Fibroblast of pulmonary artery (primary cell): ENCODE results near the gene ME1.

Experiments
- DNase-seq: peaks from one replicate; pipeline ENCODE4 v3.0.0-alpha.2; 2010; ENCODE audit warnings: low read depth
- H3K4me3 ChIP-seq: replicated peaks from 2 replicates; pipeline ENCODE4 v1.5.1; 2011; ENCODE audit warnings: low read depth, mild to moderate bottlenecking, control low read depth, low read length, moderate library complexity
- CTCF ChIP-seq: IDR thresholded peaks from 2 replicates; pipeline ENCODE4 v1.5.1; 2011; ENCODE audit warnings: mild to moderate bottlenecking, control low read depth, low read length, inconsistent platforms; ENCODE audit errors: missing control alignments

ME1 gene

DNA sequence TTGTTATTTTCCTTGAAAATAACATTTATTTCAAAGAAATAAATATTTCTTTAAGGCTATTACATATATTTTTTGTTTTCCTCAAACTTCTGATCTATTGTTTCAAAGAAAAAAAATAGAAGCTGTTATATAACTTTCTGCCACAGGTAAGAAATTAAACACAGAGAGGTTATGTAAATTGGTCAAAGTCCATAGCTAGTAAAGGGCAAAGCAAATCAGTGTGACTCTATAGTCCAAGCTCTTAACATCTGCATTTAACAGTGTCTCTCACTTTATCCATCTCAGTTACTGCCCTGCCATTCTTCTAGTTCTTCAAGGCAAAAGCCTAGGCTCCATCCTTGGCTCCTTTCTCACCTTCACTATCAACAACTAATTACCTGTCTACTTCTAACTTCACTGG, 180.6 kb downstream of the ME1 start:
- TF ChIP-seq CTCF: no peak
- DNase-seq: no peak
- no peak overlapping the region for H3K4me3 ChIP-seq

- no peak for DNase-seq
- no peak overlapping the region for H3K4me3 ChIP-seq
- TF ChIP-seq CTCF: no peak
Measured at GRCh38 chr6:83247471-83247870, 183.4 kb downstream of the ME1 start.

- no peak overlapping the region for H3K4me3 ChIP-seq
- peak; percentile 59 for DNase-seq
- no peak for TF ChIP-seq CTCF
Measured at GRCh38 chr6:83231146-83231545, 199.7 kb downstream of the ME1 start.

DNA sequence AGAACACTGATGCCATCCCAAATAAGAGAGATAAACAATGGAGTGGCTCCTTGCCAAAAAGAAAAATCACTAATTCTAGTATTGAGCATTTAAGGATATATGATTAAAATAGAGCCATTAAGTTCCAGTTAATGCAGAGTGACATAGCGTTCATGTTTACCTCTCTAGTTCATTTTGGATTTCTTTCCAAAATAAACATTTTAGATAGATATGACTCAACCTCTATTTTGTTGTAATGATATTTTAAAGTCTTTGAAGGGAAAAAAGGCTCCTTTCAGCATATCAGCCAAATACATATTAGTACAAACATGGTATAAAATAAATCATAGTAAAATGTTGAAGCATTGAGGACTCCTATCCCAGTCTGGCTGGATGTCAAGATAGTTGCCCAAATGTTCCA, 204.3 kb downstream of the ME1 start:
- TF ChIP-seq CTCF: no peak
- no peak for DNase-seq
- no peak overlapping the region for H3K4me3 ChIP-seq

DNA sequence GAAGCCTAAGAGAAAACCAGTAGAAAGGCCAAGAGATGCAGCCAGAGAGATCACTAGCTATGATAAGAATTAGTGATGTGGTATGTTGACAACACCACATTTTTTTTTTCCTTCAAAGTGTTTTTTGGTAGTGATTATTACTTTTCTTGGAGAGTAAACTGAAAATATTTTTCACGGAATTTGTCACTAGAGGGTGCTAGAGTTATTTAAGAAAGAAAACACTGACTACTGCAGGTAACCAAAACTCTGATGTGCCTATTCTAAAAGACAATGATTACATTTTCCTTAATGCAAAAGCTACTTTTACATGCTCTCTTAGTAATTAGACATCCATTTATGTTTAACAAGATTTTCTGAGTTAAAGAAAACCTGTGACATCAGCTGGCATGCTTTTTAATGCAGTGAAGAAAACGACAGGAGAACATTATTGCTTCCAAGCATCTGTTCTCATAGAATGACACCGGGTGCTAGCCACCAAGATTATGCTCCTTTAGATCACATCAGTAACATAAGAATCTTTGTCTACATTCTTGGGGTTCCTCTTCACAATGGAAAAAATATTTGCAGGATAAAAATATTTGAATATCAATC, 208.9 kb downstream of the ME1 start:
- TF ChIP-seq CTCF: peak; percentile 48
- no peak overlapping the region for H3K4me3 ChIP-seq
- peak; percentile 73 for DNase-seq

- H3K4me3 ChIP-seq: no peak overlapping the region
- no peak for DNase-seq
- TF ChIP-seq CTCF: no peak
Measured at GRCh38 chr6:83221276-83221675, 209.6 kb downstream of the ME1 start.

DNA sequence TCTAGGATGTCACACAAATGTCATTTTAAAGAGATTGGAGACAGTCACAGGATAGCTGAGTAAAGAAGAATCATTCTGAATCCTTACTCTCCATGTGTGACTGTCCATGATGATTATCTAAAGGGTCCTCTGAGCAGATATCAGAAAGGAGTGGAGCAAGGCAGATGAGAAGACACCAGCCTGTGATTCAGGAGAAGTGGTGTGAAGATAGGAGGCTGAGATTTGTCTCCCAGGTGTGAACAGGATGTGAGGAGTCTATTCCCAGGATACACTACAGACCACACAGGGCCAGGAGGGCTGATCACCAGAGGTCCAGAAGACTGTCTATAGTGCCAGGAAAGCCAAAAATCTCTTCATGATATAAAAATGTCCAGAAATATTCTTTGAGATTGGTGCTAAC, 210.7 kb downstream of the ME1 start:
- TF ChIP-seq CTCF: no peak
- no peak overlapping the region for H3K4me3 ChIP-seq
- DNase-seq: no peak
